Endodermal cell (in vitro differentiated cells): ENCODE results near the gene NRARP. TPM values are rescaled to one million over a fixed set of nuclear protein-coding genes. Genes with fewer than 3 reads are reported as not detected.

Experiments used
- DNase-seq: peaks from one replicate; pipeline ENCODE4 v3.0.0-alpha.2; 2017
- H3K27ac ChIP-seq: 2 replicates; pipeline ENCODE4 v1.5.1; 2013; ENCODE audit warnings: mild to moderate bottlenecking, low read depth, low read length, moderate library complexity
- H3K27me3 ChIP-seq: 2 replicates; pipeline ENCODE4 v1.6.1; 2013; ENCODE audit warnings: mild to moderate bottlenecking, low read length, moderate library complexity; ENCODE audit not compliant: insufficient read depth, control insufficient read depth, poor library complexity, severe bottlenecking
- H3K36me3 ChIP-seq: 2 replicates; pipeline ENCODE4 v1.7.0; 2013; ENCODE audit warnings: mild to moderate bottlenecking, low read length, moderate library complexity; ENCODE audit not compliant: control insufficient read depth, insufficient read depth
- H3K4me1 ChIP-seq: one replicate; pipeline ENCODE4 v1.7.0; 2013; ENCODE audit warnings: low read length; ENCODE audit not compliant: control insufficient read depth, insufficient read depth
- H3K4me3 ChIP-seq: 2 replicates; pipeline ENCODE4 v1.5.1; 2013; ENCODE audit warnings: mild to moderate bottlenecking, low read length, moderate library complexity
- H3K9ac ChIP-seq: 2 replicates; pipeline ENCODE4 v1.6.1; 2013; ENCODE audit warnings: mild to moderate bottlenecking, low read length, moderate library complexity; ENCODE audit not compliant: poor library complexity, severe bottlenecking; ENCODE audit errors: extremely low read depth
- H3K9me3 ChIP-seq: 2 replicates; pipeline ENCODE4 v1.6.1; 2013; ENCODE audit warnings: mild to moderate bottlenecking, low read length, moderate library complexity; ENCODE audit not compliant: control insufficient read depth
- H3K27ac Mint-ChIP-seq: 2 replicates; pipeline ENCODE4 v1.8.0; 2020; ENCODE audit warnings: mixed read lengths
- H3K27me3 Mint-ChIP-seq: 2 replicates; pipeline ENCODE4 v1.8.0; 2021; ENCODE audit warnings: mild to moderate bottlenecking, mixed read lengths; ENCODE audit not compliant: insufficient read depth
- H3K36me3 Mint-ChIP-seq: 2 replicates; pipeline ENCODE4 v1.8.0; 2020; ENCODE audit warnings: low read depth, mixed read lengths
- H3K4me1 Mint-ChIP-seq: 2 replicates; pipeline ENCODE4 v1.8.0; 2020; ENCODE audit warnings: mixed read lengths
- H3K4me3 Mint-ChIP-seq: 2 replicates; pipeline ENCODE4 v1.8.0; 2020; ENCODE audit warnings: mild to moderate bottlenecking, moderate library complexity, mixed read lengths
- H3K9me3 Mint-ChIP-seq: 2 replicates; pipeline ENCODE4 v1.8.0; 2020; ENCODE audit warnings: mild to moderate bottlenecking, mixed read lengths
- WGBS, 2 experiments: methylation state at CpG; one replicate each; pipeline versions ENCODE4 v1.1.5 to v1.1.7; 2013; ENCODE audit warnings: missing lambda C conversion rate in 2 of 2, mixed read lengths in 1 of 2; ENCODE audit not compliant: insufficient coverage in 1 of 2, insufficient read length in 1 of 2; 5-methylcytosine and 5-hydroxymethylcytosine counted together
- total RNA-seq, 2 donors: library from RNA; stranded (reverse); fragmentation: NEBNext Ultra II Directional in 1 of 2; extraction: Animal tissue kit (Norgen Biotek cat#: 25700) in 1 of 2; gene quantifications; 2 replicates in 1 of 2; 3 replicates in 1 of 2; pipeline ENCODE4 v1.2.1, GENCODE V29; 2021
- TF ChIP-seq, protein P1 (sequence below): fragments of 200-600 bp; sonication (generic); conservative IDR thresholded peaks from 2 replicates; pipeline ENCODE4 v1.5.0; 2021; ENCODE audit warnings: antibody characterized with exemption, mild to moderate bottlenecking

Gene NRARP
- total RNA-seq, 2 donors from 2014 or later = 12.1 to 12.9 TPM

- peaks cover 10% of the 10 kb centered on the region for H3K27me3 Mint-ChIP-seq
- H3K9me3 Mint-ChIP-seq = peaks cover 42% of the 10 kb centered on the region
- H3K9me3 ChIP-seq = peaks cover 16% of the 10 kb centered on the region
- H3K27ac Mint-ChIP-seq = no peak overlapping the region
- no peak overlapping the region for H3K9ac ChIP-seq
- WGBS, 2 experiments = 90 to 91% methylated on average over 27 to 31 of the region's 31 CpGs
- peaks cover 3% of the 10 kb centered on the region for H3K36me3 Mint-ChIP-seq
- no peak for DNase-seq
- H3K4me1 Mint-ChIP-seq = no peaks in the 10 kb centered on the region
- H3K27me3 ChIP-seq = no peaks in the 10 kb centered on the region
- H3K4me3 ChIP-seq = no peak overlapping the region
- H3K27ac ChIP-seq = no peak overlapping the region
- no peak overlapping the region for H3K4me3 Mint-ChIP-seq
- no peaks in the 10 kb centered on the region for H3K4me1 ChIP-seq
- TF ChIP-seq, protein P1, sequence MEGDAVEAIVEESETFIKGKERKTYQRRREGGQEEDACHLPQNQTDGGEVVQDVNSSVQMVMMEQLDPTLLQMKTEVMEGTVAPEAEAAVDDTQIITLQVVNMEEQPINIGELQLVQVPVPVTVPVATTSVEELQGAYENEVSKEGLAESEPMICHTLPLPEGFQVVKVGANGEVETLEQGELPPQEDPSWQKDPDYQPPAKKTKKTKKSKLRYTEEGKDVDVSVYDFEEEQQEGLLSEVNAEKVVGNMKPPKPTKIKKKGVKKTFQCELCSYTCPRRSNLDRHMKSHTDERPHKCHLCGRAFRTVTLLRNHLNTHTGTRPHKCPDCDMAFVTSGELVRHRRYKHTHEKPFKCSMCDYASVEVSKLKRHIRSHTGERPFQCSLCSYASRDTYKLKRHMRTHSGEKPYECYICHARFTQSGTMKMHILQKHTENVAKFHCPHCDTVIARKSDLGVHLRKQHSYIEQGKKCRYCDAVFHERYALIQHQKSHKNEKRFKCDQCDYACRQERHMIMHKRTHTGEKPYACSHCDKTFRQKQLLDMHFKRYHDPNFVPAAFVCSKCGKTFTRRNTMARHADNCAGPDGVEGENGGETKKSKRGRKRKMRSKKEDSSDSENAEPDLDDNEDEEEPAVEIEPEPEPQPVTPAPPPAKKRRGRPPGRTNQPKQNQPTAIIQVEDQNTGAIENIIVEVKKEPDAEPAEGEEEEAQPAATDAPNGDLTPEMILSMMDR = no peak
- H3K36me3 ChIP-seq = no peaks in the 10 kb centered on the region
These were observed 46.8 kb upstream of the NRARP start for GRCh38 chr9:137348769-137349470.

DNA sequence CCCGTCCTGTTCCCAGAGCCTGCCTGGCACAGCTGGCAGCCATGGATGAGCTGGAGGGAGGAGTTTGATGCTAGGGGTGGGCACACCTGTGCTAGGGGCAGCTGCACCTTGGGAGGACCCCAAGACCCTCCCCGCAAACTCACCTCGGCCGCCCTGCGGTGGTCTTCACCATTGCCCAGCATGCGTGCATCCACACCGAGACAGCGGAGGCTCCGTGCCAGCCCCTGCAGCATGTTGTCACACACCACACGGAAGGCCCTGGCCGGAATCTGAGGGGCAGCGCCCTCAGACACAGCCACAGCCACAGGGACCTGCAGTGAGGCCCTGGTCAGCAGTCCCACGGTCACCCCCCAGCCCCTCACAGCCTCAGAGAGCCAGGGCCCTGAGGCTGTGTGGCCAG lies 45.9 kb upstream of the NRARP start:
- Mint-ChIP-seq H3K36me3 (peaks cover 3% of the 10 kb centered on the region), H3K27me3 (peaks cover 13% of the 10 kb centered on the region), H3K9me3 (peaks cover 47% of the 10 kb centered on the region), H3K4me3 (no peak overlapping the region), H3K4me1 (no peaks in the 10 kb centered on the region), H3K27ac (no peak overlapping the region)
- DNase-seq = no peak
- H3K4me3 ChIP-seq = no peak overlapping the region
- peaks cover 16% of the 10 kb centered on the region for H3K9me3 ChIP-seq
- no peaks in the 10 kb centered on the region for H3K27me3 ChIP-seq
- H3K4me1 ChIP-seq = no peaks in the 10 kb centered on the region
- no peak overlapping the region for H3K27ac ChIP-seq
- WGBS, 2 experiments = 87 to 96% methylated on average over 5 to 13 of the region's 13 CpGs
- TF ChIP-seq, protein P1 = no peak
- H3K36me3 ChIP-seq = no peaks in the 10 kb centered on the region
- H3K9ac ChIP-seq = no peak overlapping the region

GRCh38 chr9:137342482-137342881 lies 40.4 kb upstream of the NRARP start:
- Histone ChIP-seq H3K27ac (no peak overlapping the region), H3K36me3 (no peaks in the 10 kb centered on the region), H3K9ac (no peak overlapping the region), H3K27me3 (no peaks in the 10 kb centered on the region), H3K9me3 (peaks cover 16% of the 10 kb centered on the region), H3K4me3 (no peak overlapping the region), H3K4me1 (no peaks in the 10 kb centered on the region)
- Mint-ChIP-seq H3K4me1 (no peaks in the 10 kb centered on the region), H3K9me3 (peaks cover 65% of the 10 kb centered on the region), H3K4me3 (no peak overlapping the region), H3K36me3 (peaks cover 3% of the 10 kb centered on the region), H3K27me3 (peaks cover 19% of the 10 kb centered on the region), H3K27ac (no peak overlapping the region)
- WGBS, 2 experiments = 74 to 91% methylated on average over 6 to 7 of the region's 7 CpGs
- TF ChIP-seq, protein P1 = no peak
- DNase-seq = no peak
